NCI-H2081 (cell line): ENCODE results near the gene C1orf52.
A peak's percentile ranks its signal among the peaks of the same experiment; 100 is the strongest.

Experiments
- DNase-seq, 2 experiments: peaks; one replicate each; lab custom pipeline; 2025; lab: John Stamatoyannopoulos, UW

The C1orf52 gene

GRCh38 chr1:85229574-85230097 lies 29.8 kb downstream of the C1orf52 start:
- DNase-seq = peak; percentile 24 to 64

DNA sequence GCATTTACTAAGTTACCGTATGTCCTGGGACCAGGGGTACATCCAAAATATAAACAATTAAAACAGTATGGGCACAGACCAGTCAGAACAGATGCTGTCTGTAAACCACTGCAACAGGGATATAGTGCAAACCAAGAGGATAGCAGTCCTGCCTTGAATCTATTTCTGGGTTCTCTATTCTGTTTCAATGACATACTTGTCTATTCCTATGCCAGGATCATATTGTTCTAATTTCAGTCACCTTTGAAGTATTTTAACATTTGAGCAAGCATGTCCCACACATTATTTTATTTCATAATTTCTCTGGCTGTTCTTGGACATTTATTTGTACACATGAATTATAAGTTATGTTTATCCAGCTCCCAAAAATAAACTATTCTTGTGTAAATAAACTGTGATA lies 30.5 kb downstream of the C1orf52 start:
- DNase-seq = no peak

GRCh38 chr1:85225624-85226380 lies 33.7 kb downstream of the C1orf52 start:
- DNase-seq = no peak

DNA sequence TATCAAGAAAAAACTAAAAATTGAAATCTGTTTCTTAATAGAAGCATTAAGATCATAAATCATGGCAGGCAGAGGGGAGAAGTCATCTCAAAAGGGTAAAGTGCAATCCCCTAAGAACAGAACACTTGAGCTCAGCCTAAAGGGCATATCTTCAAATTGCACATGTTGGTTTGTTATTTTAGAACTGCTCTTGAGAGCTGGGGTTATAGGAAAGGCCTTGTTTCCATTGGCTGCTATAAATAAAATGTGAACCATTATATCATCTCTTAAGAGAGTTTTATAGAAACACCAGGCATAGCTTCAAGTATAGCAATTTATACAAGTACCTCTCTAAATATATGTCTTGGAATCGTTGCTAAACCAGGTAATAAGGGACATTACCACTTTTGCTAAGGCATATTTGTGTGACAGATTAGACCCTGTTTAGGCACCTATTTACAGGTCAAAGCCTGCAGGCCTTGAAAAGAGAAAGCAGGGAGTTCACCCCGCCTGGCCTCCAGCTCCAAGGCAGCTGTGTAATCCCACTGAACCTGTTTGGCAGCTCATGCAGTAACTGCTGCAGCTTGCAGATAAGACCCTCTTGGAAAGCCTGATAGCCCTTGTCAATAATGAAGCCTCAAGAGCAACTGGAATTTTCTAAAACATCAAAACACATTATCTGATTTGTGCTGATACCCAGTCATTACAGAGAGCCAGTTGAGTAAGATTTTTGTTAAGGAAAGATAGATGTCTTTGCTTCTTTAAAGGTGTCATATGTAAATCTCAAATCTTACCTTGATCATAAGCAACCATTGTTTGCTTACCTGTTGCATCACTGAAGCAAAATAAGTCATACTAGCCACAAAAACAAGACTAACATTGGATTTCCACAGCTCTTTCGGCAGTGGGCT lies 34.5 kb downstream of the C1orf52 start:
- peak in 1 of 2 experiments; percentile 8 for DNase-seq

DNA sequence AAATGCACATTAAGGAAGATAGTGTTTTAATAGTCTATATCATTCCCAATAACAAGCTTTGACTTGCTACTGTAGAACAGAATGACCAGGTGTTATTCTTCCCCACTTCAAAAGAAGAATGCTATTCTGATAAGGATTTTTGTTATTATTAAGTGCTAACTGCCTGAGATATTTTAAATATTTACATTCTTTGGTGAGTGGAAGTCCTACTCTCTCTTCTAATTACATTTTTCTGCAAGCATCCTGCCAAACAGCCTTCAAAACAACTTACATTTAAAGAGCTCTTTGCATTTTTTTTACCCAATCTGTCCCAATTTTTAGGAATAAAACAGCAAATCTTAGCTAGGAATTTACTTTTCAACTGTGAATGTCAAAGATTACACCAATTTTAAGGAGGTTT lies 35.2 kb downstream of the C1orf52 start:
- DNase-seq = no peak

DNA sequence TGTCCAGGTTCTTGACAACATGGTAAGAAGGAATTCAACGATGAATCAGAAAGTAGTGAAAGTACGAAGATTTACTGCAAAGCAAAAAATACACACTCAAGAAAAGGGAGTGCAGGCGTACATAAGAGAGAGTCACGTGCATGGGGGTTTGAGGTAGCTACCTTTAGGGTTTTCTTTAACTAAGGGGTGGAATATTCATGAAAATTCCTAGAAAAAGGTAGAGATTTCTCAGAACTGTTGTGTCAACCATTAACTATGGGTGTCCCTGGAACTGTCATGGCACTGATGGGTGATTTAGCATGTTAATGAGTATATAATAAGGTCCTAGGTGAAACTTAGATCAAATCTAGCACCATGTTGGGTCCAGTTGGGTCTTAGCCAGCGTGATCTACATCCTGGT lies 36.1 kb downstream of the C1orf52 start:
- no peak for DNase-seq

DNA sequence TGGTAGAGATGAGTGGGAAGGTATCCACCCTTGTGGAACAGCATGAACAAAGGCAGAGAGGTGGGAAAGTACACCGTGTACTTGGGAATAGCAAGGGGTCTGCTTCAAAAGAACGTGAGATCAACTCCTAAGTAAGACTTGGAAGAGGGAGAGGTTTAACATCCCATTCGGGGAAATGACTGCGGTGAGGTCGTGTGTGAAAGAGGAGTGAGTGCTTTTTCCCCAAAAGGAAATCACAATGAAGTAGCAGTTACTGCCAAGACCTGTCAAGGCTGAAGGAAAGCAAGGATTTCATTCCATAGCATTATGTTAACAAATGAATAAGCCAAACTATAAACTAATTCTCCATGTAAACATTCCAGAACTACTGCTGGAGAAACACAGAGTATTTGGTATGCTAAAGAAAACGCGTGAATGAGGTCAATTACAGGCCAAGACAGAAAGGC lies 38.7 kb downstream of the C1orf52 start:
- no peak for DNase-seq

- DNase-seq = no peak
Measured at GRCh38 chr1:85219853-85220610, 39.4 kb downstream of the C1orf52 start.

- no peak for DNase-seq
Measured at GRCh38 chr1:85216697-85217096, 42.8 kb downstream of the C1orf52 start.

DNA sequence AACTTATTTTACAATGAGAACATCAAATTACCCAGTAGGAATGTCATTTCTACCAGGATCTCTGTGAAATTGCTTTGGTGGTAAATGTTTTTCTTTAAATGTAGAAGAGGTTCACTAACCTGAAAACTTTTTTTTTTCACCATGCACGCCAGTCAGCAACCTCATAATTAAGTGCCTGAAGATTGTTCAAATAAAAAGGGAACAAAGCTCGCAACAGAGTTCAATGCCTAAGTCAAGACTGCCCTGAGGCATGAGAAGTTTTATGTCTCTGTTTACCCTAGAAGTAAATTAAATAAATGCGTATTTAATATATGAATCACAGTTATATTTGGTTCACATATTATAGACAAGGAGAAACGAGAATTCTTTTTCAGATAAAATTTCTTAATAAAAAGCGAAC lies 44.8 kb downstream of the C1orf52 start:
- DNase-seq = no peak

DNA sequence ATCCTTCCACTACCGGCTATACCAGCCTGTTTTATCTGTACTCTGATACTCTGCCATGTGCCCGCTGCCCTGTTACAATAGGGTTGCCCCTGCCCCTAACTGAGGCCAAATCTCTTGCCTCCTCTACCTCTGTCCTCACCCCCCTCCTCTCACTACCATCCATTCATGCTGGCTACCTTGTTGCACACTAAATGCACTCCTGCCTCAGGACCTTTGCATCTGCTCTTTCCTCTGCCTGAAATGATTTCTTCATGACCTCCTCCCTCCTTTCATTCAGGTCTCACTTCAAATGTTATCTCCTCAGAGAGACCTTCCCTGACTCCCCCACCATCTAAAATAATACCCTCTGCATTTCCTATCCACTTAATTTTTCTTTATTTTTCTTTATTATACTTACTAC lies 51.0 kb downstream of the C1orf52 start:
- no peak for DNase-seq

GRCh38 chr1:85203573-85204171 lies 55.8 kb downstream of the C1orf52 start:
- no peak for DNase-seq

DNA sequence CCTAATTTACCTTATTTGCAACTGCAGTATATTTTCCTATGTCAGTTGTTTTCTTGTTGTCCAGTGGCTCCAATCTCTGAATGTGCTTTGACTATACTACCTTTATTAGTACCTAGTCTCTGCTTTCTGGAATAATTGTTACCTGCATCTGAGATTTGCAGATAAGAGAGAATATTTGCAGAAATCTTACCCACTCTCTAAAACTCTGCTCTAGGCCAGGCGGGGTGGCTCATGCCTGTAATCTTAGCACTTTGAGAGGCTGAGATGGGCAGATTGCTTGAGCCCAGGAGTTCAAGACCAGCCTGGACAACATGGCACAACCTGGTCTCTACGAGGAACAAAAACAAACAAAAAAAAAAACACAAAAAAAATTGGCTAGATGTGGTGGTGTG lies 56.6 kb downstream of the C1orf52 start:
- no peak for DNase-seq

- no peak for DNase-seq
Measured at GRCh38 chr1:85202092-85202863, 57.2 kb downstream of the C1orf52 start.

DNA sequence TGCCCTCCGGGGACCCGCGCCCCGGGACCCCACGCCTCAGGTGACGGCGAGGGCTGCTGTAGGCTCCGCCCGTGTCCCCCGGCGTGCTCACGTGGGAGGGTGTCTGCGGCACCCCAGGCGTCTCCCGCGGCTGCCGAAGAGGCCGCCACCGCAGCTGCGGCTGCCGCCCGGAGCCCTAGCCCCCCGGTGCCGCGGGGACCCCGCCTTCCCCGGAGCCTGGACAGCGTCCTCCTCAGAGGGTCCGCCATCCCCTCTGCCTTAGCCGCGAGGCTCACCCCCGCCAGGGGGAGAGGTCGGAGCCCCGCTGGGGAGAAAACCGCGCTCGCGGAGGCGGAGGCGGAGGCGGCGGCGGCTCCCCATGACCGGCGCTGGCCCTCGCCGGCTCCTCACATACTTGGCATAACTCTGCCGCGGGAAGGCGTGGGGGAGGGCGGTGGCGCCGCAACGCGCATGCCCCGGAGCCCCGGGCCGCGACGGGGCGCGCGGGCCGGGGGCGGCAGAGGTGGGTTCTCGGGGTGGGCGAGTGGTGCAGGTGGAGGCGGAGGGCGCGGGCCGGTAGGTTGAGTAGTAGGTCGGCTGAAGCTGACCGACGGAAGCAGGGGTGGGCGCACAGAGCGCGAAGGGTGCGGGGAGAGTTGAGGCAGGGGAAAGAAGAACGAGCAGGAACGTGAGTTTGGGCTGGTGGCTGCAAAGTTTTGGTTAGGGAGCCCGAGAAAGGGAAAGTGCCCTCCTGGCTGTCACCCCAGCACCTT lies 57.9 kb downstream of the C1orf52 start:
- peak; percentile 17 to 35 for DNase-seq

- peak; percentile 40 to 74 for DNase-seq
Measured at GRCh38 chr1:85200463-85201339, 58.8 kb downstream of the C1orf52 start, which contains the start of gene SYDE2. SYDE2 (minus strand) TSS chr1:85201016; CDS start chr1:85200996, 20 bp downstream.
